ENCODE results near the gene MRPS2. TPM values are rescaled to one million over a fixed set of nuclear protein-coding genes. Genes with fewer than 3 reads are reported as not detected.

The MRPS2 gene
- total RNA-seq, 1 experiment from 2014 or later, result 84.4 TPM

- peaks cover 79% of the 10 kb centered on the region for H3K27me3 ChIP-seq (ENCODE audit: insufficient read depth, low read depth)
- intact Hi-C loops (cut with micrococcal nuclease; ENCODE audit: unreplicated experiment), result no loop called here
- H3K4me2 ChIP-seq, result no peak overlapping the region
- no peak overlapping the region for H2AFZ ChIP-seq
- H3K27ac ChIP-seq, result no peak overlapping the region
- DNase-seq, result no peak
- no peaks in the 10 kb centered on the region for H4K20me1 ChIP-seq (ENCODE audit: insufficient read depth)
- H3K9me2 ChIP-seq (ENCODE audit: insufficient read depth), result no peaks in the 10 kb centered on the region
- no peaks in the 10 kb centered on the region for H3K79me2 ChIP-seq (ENCODE audit: low read depth)
- no peak overlapping the region for H3K4me3 ChIP-seq
- no peaks in the 10 kb centered on the region for H3K4me1 ChIP-seq (replicated peaks; ENCODE audit: insufficient read depth)
- H3F3A ChIP-seq (ENCODE audit: insufficient read depth, low read depth), result no peaks in the 10 kb centered on the region
- ChIA-PET POLR2A (ENCODE audit: unreplicated experiment) (no interaction called here), CTCF (no interaction called here)
- no peak for TF ChIP-seq CTCF (conservative IDR thresholded peaks at IDR 0.05)
- TF ChIP-seq EZH2 (IDR thresholded peaks at IDR 0.05; ENCODE audit: low read depth), result no peak
- no peaks in the 10 kb centered on the region for H3K36me3 ChIP-seq (ENCODE audit: low read depth)
- H3K9me3 ChIP-seq (ENCODE audit: insufficient read depth, low read depth), result no peaks in the 10 kb centered on the region
- no TSS peak for BruUV-seq (replicated peaks)
These were observed 52.3 kb downstream of the MRPS2 start for GRCh38 chr9:135552698-135553171.

Other genes with a start within 250 kb of the MRPS2 start
- gene PPP1R26, start 20.9 kb upstream of the MRPS2 start, total RNA-seq (2021), result 41.2 and 46.9 TPM in 2 replicates
- not detected in 2 replicates for gene LCN1, start 20.8 kb downstream of the MRPS2 start, total RNA-seq (2021)
- not detected in 2 replicates for gene OBP2A, start 45.4 kb downstream of the MRPS2 start, total RNA-seq (2021)
- gene PAEP, start 61.1 kb downstream of the MRPS2 start, total RNA-seq (2021), result not detected in 2 replicates
- not detected in 2 replicates for gene GLT6D1, start 138.9 kb downstream of the MRPS2 start, total RNA-seq (2021)
- not detected in 2 replicates for gene LCN9, start 162.6 kb downstream of the MRPS2 start, total RNA-seq (2021)
- not detected in 2 replicates for gene SOHLH1, start 198.8 kb downstream of the MRPS2 start, total RNA-seq (2021)
- gene KCNT1, start 201.5 kb downstream of the MRPS2 start, total RNA-seq (2021), result not detected in 2 replicates